Esophagus muscularis mucosa (tissue), 3 donors: ENCODE measurements around the gene GCSAM.

Experiments used
- POLR2A ChIP-seq: fragments of 450-650 bp; IDR thresholded peaks from one replicate; pipeline ENCODE4 v1.6.1; 2017; ENCODE audit warnings: antibody characterized with exemption, moderate library complexity, mild to moderate bottlenecking, low read depth
- POLR2AphosphoS5 ChIP-seq, 2 donors: sonication (generic); formaldehyde crosslinking; IDR thresholded peaks; one replicate each; pipeline ENCODE4 v1.6.1; 2017; ENCODE audit warnings: antibody characterized with exemption in 2 of 2
- TF ChIP-seq, protein P1 (sequence below), 3 experiments: fragments of 200-600 bp in 2 of 3; fragments of 450-650 bp in 1 of 3; sonication (generic) in 2 of 3; IDR thresholded peaks; one replicate each; pipeline ENCODE4 v1.5.1; 2017 to 2019; ENCODE audit warnings: antibody characterized with exemption in 3 of 3, mild to moderate bottlenecking in 2 of 3, moderate library complexity in 1 of 3

- TF ChIP-seq POLR2A (no peak), POLR2AphosphoS5 (IDR thresholded peaks at IDR 0.05) (no peak)
- TF ChIP-seq, protein P1, sequence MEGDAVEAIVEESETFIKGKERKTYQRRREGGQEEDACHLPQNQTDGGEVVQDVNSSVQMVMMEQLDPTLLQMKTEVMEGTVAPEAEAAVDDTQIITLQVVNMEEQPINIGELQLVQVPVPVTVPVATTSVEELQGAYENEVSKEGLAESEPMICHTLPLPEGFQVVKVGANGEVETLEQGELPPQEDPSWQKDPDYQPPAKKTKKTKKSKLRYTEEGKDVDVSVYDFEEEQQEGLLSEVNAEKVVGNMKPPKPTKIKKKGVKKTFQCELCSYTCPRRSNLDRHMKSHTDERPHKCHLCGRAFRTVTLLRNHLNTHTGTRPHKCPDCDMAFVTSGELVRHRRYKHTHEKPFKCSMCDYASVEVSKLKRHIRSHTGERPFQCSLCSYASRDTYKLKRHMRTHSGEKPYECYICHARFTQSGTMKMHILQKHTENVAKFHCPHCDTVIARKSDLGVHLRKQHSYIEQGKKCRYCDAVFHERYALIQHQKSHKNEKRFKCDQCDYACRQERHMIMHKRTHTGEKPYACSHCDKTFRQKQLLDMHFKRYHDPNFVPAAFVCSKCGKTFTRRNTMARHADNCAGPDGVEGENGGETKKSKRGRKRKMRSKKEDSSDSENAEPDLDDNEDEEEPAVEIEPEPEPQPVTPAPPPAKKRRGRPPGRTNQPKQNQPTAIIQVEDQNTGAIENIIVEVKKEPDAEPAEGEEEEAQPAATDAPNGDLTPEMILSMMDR (IDR thresholded peaks at IDR 0.05), result no peak
Observed at GRCh38 chr3:112116748-112117186, 16.3 kb downstream of the GCSAM start.
